GM21528 (cell line): ENCODE measurements around the gene SNRPD2.
"Not testable (repeated sequence)": the region's sequence is repeated elsewhere in the genome, so short reads cannot be mapped to it uniquely, and the experiment has no call there.

Experiments
- ATAC-seq: cut with Tn5 transposase; IDR thresholded peaks from one replicate; pipeline ENCODE4 v1.9.1; 2021; ENCODE audit warnings: mild to moderate bottlenecking, moderate library complexity; ENCODE audit not compliant: unreplicated experiment, low FRiP score

The SNRPD2 gene

DNA sequence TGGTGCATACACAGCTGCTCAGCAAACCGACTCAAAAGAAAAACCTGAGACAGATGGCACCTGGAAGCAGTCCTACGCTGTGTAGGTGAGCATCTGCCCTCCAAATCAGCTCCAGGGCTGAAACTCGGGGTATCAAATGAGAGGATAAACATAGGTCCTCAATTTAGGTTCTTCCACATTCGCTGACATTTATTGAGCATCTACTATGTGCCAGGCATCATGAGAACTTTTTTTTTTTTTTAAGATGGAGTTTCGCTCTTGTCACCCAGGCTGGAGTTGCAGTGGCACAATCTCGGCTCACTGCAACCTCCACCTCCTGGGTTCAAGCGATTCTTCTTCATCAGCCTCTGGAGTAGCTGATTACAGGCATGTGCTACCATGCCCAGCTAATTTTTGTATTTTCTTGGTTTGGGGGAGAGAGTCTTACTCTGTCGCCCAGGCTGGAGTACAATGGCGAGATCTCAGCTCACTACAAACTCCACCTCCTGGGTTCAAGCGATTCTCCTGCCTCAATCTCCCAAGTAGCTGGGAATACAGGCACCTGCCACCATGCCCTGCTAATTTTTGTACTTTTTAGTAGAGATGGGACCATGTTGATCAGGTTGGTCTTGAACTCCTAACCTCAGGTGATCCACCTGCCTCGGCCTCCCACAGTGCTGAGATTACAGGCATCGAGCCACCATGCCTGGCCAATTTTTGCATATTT lies 14.1 kb upstream of the SNRPD2 start:
- ATAC-seq: peak; percentile 5

DNA sequence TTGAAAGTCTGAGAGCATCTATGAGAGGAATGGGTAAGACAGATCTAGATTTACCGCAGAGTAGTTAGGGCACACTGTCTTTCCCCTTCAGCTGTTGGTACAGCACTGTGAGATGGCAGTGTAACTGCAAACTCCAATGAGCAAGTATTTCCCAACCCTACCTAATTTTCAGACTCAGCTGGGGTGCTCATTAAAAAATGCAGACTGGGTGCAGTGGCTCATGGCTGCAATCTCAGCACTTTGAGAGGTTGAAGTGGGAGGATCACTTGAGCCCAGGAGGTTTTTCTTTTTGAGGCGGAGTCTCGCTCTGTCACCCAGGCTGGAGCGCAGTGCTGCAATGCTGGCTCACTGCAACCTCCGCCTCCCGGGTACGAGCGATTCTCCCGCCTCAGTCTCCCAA lies 13.4 kb upstream of the SNRPD2 start:
- no peak for ATAC-seq

DNA sequence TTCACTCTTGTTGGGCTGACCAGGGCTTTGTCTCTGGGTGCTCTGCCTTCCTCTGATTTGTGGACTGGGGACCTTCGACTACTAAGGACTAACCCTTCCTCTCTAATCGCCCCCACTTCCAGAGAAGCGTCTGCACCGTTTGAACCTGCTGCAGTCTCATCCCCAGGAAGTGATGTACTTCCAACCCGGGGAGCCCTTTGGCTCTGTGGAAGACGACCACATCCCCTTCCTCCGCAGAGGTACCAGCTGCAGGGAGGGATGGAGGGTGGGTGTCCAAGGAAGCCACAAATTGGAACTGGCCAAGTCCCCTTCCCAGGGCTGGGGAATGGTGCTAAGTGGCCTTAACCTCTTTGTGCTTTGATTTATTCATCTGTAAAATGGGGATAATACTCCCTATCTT lies 9.9 kb upstream of the SNRPD2 start:
- no peak for ATAC-seq

DNA sequence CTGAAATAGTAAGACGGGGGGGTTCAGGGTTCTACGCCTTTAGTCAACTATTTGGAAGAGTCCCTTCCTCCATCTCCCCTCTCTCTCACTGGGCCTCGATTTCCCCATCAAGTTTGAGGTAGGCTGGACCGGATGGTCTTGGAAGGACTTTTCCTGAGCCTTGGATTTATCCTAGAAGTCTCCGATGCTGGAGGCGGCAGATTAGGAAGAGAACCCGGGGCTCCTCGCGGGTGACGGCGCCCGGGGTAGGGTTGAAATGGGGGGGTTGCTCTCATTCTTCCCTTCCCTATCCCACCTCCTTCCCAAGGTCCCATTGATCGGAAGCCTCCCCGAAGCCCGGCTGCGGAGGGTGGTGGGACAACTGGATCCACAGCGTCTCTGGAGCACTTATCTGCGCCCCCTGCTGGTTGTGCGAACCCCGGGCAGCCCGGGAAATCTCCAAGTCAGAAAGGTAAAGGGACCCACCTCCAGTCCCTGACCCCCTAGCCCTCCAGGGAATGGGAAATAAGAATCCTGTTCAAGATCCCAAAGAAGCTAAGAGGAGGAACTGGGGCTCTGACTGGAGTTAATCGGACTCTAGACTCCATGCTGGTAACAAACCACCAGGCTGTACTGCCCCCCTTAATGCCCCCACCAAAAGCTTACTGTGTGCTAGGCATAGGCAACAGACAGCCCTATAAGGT lies 1.5 kb upstream of the SNRPD2 start:
- no peak for ATAC-seq

DNA sequence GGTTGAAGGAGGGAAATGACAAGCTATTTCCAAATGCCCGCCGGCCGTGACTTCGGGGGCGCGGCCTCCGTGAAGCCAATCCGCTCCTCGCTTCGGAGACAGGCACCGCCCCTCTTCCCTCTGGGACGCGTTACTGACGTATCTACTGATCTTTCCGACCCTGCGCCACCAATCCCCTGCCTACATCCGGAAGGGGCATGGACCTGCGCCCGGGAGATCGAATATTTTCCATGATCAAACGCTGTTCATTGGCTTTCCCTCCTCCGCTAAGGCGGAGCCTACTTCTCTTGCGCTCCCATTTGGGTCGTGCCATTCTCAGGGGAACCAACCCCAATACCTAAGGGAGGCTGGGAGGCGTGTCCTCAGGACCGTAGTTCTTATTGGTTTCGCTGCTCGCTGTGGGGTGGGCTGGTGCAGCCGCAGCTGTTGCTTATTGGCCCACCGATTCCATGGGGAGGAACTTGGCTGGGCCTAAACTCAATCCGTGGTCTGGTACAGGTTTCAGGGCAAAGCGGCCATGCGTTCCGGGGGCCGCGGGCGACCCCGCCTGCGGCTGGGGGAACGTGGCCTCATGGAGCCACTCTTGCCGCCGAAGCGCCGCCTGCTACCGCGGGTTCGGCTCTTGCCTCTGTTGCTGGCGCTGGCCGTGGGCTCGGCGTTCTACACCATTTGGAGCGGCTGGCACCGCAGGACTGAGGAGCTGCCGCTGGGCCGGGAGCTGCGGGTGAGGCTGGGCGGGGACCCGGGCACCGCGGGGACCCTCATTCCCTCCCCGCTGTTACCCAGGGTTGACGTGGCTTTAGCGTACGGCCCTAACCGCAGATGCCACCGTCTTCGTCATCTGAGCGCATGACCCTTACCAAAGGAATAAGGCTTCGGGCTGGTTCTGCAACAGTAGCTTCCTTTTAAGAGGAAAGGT lies 693 bp upstream of the SNRPD2 start, which contains the start of gene QPCTL:
TSS of gene QPCTL (plus strand) at position 480 of the 919 bp plus-strand sequence. CDS start at position 518, 38 bp downstream.
- ATAC-seq: peak; percentile 83

DNA sequence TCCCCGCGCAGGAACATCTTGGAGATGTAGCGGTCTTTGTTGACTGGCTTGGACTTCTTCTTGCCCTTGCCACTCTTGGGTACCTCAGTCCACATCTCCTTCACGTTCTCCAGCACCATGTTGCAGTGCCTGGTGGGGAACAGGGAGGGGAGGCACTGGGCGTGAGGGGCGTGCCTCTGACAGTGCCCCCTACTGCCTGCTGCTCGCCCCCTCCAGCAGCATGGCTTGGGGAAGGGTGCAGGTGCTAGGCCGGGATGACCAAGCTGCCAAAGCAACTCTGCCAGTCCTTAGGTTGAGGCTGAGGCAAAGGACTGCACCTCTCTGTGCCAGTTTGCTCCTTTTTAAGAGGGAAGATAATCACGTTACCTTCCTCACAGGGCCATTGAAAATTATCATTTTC lies 4.2 kb downstream of the SNRPD2 start:
- no peak for ATAC-seq

DNA sequence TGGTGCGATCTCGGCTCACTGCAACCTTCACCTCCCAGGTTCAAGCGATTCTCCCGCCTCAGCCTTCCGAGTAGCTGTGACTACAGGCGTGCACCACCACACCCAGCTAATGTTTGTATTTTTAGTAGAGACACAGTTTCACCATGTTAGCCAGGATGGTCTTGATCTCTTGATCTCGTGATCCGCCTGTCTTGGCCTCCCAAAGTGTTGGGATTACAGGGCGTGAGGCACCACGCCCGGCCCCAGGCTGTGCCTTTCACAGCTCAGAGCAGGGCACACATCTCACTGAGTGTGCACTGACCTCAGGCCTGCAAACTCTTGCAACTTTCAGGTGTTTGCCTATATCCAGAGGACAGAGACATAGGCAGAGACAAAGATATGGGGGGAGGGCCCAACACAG lies 6.7 kb downstream of the SNRPD2 start:
- ATAC-seq: not testable (repeated sequence)

DNA sequence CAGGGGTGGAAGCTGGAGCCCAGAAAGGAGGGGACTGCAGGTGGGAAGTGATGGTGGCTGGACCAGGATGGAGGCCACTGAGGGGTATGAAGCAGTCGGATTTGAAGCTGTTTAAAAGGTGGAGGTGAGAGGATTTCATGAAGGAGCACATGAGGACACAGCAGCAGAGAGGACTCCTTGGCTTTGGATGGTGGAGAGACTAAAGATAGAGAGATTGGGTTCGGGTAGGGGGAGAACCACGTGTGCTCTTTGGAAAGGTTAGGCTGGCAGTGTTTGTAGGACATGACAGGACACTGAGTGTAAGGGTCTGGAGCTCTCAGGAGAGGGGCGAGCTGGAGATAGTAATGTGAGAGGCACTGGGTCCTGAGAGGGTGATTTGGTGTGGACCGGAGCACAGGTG lies 8.8 kb downstream of the SNRPD2 start:
- no peak for ATAC-seq

DNA sequence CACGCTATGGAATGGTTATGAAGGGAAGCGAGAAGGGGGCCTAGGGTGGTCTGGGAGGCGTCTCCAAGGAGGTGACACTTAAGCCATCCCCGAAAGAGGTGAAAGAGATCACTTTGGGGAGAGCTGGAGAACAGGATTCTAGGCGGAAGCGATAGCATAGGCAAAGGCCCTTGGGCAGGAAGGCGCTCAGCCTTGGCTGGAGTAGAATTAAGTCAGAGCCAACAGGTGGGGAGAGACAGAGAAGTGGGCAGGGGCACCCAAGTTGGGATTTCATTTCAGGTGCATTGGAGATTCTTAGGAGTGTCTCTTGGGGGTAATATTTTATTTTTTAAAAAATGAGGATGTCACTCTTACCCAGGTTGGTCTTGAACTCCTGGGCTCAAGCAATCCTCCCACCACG lies 9.6 kb downstream of the SNRPD2 start:
- ATAC-seq: no peak

DNA sequence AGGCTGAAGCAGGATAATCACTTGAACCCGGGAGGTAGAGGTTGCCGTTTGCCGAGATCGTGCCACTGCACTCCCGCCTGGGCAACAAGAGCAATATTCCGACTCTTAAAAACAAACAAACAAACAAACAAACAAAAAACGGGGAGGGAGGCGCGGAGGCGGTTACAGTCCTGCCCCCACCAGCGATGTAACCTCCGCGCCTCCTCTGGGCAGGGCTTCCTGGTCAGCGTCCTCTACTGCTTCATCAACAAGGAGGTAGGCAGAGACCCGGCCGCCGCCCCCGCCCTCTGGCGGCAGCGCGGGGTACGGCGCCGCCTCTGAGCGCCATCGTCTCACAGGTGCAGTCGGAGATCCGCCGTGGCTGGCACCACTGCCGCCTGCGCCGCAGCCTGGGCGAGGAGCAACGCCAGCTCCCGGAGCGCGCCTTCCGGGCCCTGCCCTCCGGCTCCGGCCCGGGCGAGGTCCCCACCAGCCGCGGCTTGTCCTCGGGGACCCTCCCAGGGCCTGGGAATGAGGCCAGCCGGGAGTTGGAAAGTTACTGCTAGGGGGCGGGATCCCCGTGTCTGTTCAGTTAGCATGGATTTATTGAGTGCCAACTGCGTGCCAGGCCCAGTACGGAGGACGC lies 10.2 kb downstream of the SNRPD2 start:
- peak; percentile 69 for ATAC-seq

DNA sequence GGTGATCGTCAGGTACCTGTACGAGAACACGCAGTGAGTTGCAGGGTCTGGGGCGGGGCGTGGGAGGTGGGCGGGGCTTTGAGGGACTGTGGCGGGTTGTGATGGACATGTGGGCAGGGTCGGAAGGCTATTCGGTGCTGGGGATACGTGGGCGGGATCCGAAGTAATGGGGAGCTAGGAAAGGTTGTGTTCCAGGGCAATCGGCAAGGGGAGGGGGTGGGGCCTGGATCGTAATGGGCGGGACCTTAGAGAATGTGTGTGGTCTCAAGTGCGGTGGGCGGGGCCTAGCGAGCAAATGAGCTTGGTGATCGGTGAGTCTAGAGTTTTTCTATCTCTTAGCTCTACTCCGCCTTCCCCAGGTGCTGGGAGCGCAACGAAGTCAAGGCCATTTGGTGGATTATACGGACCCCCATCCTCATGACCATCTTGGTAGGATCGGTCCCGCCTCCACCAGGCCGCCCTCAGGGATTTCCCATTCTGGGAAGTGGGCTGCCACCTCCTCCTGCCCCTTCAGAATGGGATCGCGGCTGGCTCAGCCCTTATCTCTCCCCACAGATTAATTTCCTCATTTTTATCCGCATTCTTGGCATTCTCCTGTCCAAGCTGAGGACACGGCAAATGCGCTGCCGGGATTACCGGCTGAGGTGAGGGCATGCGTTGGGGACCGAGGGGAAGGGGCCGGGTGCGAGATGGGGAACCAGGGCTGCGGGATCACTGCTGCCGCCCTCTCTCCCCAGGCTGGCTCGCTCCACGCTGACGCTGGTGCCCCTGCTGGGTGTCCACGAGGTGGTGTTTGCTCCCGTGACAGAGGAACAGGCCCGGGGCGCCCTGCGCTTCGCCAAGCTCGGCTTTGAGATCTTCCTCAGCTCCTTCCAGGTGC lies 14.2 kb downstream of the SNRPD2 start:
- ATAC-seq: no peak

DNA sequence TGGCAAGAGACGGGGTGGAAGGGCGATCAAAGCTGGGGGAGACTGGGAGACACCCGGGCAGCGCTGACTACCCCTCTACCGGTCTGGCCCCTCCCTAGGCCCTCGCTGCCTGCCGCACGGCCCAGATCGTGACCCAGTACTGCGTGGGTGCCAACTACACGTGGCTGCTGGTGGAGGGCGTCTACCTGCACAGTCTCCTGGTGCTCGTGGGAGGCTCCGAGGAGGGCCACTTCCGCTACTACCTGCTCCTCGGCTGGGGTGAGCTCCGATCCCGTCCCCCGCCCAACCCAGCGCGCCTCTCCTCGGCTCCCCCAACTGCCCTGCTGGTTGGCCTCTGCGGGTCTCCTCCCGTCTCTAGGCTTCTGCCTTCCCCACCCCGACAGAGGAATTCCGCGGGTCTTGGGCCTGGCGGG lies 14.9 kb downstream of the SNRPD2 start:
- no peak for ATAC-seq

DNA sequence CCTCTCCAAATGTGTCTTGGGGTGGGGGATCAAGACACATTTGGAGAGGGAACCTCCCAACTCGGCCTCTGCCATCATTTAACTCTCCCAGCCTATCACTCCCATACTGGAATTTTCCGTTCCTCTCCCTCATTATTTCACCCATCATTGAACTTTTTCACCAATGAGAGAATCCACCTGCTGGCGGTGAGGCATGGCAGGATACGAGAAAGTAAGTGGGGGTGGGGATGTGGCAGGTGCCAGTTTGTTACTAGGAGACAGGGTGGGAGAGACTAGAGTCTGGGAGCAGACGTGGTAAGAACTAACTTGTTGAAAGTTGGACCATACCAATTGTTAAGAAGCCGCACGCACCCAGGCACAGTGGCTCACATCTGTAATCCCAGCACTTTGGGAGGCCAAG lies 16.8 kb downstream of the SNRPD2 start:
- no peak for ATAC-seq

DNA sequence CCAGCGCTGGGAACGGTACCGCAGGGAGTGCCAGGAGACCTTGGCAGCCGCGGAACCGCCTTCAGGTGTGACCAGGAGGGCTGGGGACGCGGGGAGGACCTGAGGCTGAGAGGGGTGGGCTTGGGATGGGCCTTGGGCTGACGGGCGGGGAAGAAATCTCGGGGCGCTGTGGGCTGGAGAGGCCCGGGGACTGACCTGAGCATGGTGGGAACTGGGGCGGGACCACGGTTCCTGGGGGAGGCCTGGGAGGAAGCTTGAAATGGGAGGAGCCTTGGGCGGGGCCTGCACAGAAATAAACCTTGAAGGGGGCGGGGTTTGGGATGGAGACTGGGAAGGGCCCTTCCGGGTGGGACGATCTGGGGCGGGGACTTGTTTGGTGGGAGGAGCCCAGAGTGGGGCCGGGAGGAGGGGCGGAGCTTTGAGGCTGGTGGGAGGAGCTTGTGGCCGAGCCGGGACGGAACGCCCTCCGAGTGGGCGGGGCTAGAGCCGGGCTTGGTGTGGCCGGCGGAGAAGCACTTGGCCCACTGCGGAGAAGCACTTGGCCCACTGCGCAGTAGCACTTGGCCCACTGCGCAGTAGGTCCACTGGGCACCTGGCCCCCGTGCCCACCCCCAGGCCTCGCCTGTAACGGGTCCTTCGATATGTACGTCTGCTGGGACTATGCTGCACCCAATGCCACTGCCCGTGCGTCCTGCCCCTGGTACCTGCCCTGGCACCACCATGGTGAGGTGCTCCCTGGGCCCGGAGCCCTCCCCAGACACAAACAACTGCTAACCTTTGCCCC lies 20.9 kb downstream of the SNRPD2 start:
- peak; percentile 41 for ATAC-seq

DNA sequence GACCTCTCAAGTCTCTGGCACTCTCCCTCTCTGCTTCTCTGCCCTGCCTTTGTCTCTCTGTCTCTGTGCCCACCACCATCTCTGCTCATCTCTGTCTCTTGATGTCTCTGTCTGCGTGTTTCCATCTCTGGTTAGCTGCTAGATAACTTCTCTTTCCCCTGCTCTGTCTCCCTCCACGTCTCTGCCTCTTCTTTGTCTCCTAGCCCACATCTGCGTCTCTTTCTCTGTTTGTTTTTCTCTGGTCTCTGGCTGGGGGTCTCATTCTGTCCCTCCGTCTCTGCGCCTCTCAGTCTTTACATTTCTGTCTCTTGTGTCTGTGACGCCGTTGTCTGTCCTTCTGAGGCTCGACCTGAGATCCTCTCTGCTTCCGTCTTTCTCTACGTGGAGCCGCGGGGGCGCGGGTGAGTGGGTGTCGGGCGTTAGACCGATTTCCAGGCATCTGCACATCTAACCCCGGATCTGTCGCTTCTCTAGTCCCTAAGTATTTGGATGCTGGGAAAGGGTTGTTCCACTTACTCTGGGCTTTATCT lies 23.3 kb downstream of the SNRPD2 start:
- ATAC-seq: no peak

DNA sequence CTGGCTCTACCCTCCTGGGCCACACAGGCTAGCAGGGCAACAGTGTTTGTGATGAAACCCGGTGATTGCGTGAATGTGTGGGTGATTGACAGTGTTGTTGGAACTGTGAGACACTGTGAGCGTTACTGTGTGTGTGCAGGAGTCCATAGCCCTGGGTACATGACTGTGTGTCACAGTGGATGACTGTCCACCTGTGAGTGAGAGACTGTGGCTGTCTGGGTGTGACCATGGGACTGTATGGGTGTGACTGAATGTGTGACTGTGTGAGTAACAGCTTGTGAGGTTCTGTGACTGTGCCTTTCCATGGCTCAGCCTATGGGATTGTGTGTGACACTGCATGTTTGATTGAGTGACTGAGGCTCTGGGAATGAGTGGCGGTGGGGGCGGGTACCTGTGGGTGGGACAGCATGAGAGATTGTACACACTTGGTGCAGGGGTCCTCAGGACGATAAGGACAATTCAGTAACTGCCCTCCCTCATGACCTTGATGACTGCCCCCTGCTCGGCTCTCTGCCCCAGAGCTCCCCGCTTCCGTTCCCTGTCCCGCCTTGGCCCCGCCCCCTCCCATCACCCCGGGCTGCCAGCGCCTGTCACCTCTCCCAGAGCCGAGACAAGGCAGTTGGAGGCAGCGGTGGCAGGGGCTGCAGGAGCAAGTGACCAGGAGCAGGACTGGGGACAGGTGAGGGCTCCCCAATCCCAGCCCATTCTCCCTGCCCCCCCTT lies 24.0 kb downstream of the SNRPD2 start, which contains the start of gene GIPR:
TSS of gene GIPR (plus strand) at position 602 of the 722 bp plus-strand sequence. CDS start 1,300 bp downstream, outside the sequence.
- ATAC-seq: no peak

DNA sequence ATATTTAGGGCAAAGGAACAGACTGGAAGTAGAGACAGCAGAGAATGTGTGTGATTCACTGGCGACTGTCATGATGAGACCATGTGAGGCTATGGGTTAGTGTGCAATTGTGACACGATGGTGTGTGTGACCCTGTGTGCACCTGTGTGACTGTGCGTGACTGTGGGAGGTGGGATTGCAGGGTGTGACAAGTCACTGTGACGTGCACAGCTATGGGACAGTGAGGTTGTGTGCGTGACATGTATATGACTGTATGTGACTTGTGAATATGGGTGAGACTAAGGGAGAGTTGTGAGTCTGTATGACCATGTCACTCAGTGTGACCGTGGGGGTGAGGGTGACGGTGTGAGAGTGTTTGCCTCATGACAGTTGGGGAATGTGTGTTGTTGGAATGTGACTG lies 27.2 kb downstream of the SNRPD2 start:
- ATAC-seq: no peak

DNA sequence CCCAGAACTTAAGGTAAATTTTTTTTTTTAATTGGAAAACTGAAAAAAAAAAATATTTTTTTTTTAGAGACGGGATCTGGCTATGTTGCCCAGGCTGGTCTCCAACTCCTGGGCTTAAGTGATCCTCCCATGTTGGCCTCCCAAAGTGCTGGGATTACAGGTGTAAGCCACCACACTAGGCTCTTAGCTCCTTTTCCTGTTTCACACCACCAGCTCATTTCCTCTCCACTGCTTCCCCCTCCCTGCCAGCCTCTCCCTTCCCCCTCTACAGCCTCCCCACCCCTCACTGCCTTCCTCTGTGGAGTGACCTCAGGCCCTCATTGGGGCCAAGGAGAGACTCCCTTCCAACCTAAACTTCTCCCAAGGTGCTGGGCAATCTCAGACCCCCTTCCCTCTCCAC lies 28.0 kb downstream of the SNRPD2 start:
- no peak for ATAC-seq
